ENCODE data around the gene IDH2. TPM values are rescaled to one million over a fixed set of nuclear protein-coding genes. Genes with fewer than 3 reads are reported as not detected.

IDH2 gene
- total and polyA plus RNA-seq, 2 of the 4 experiments (the other 2 are of a cell fraction): 84.9 to 118 TPM

GRCh38 chr15:90149609-90150340, 47.5 kb upstream of the IDH2 start:
- in situ Hi-C loops (cut with MboI; ENCODE audit: low sequenced_read_pairs): no loop called here
- peak overlapping the region; percentile 13; the same call in 1 of the 2 replicates for H3K27ac ChIP-seq (ENCODE audit: insufficient read depth, low read length)
- peak overlapping the region; percentile 64 for H3K4me2 ChIP-seq (ENCODE audit: low read depth, low read length)
- no TSS peak for BruUV-seq (replicated peaks)
- H4K8ac ChIP-seq (ENCODE audit: low read depth in 2 of 2, low read length in 2 of 2): peak overlapping the region in 1 of 2 experiments; percentile 56; a peak in 2 of 4 replicates
- H3K4me3 ChIP-seq (ENCODE audit: insufficient read depth, low read depth, low read length): no peak overlapping the region
- peak overlapping the region; percentile 14 for H2BK20ac ChIP-seq (ENCODE audit: low read depth, low read length)
- no peak overlapping the region for H2BK15ac ChIP-seq (ENCODE audit: low read depth, low read length)
- peak overlapping the region; percentile 14; the same call in 1 of the 2 replicates for H2AK5ac ChIP-seq (ENCODE audit: low read depth, low read length)
- peak overlapping the region; percentile 4 for H2BK5ac ChIP-seq (ENCODE audit: low read depth, low read length, poor library complexity, severe bottlenecking)
- H2AFZ ChIP-seq (replicated peaks; ENCODE audit: low read length, poor library complexity): peak overlapping the region; percentile 76
- no peaks in the 10 kb centered on the region for H3K9me3 ChIP-seq (ENCODE audit: control insufficient read depth, insufficient read depth, low read length)
- H3K14ac ChIP-seq (replicated peaks; ENCODE audit: low read depth, low read length): no peak overlapping the region
- ChIA-PET POLR2A (ENCODE audit: unreplicated experiment) (no interaction called here), CTCF (interaction anchor here (0.6 to 1.6 kb wide), 2 partner anchors 71 to 84 kb away, joined by 3 to 4 read pairs; partner anchors contain the start of genes CIB1 and GDPGP1)
- H3K18ac ChIP-seq (ENCODE audit: low read depth, low read length): 0 out of 2 replicates have a peak overlapping the region, but pooled peaks have one; percentile 18
- H4K20me1 ChIP-seq (ENCODE audit: insufficient read depth, low read length): no peaks in the 10 kb centered on the region
- H3K4me1 ChIP-seq (ENCODE audit: control insufficient read depth, insufficient read depth, low read length): peaks cover 15% of the 10 kb centered on the region
- dilution Hi-C loops (cut with HindIII; ENCODE audit: low sequenced_read_pairs, unreplicated experiment): no loop called here
- peak overlapping the region; percentile 11; the same call in 1 of the 2 replicates for H4K91ac ChIP-seq (ENCODE audit: insufficient read depth, low read depth, low read length)
- H3K36me3 ChIP-seq (ENCODE audit: control insufficient read depth, insufficient read depth, low read length): no peaks in the 10 kb centered on the region
- TF ChIP-seq ELK1 (IDR thresholded peaks at IDR 0.05; ENCODE audit: borderline replicate concordance, low read depth, low read length): no peak
- TF ChIP-seq FOS (IDR thresholded peaks at IDR 0.05; ENCODE audit: low read depth, low read length): no peak
- TF ChIP-seq MXI1 (IDR thresholded peaks at IDR 0.05; ENCODE audit: borderline replicate concordance, low read depth, low read length): no peak
- no peak for TF ChIP-seq CHD1 (IDR thresholded peaks at IDR 0.05; ENCODE audit: low read depth, low read length)
- TF ChIP-seq CEBPB (IDR thresholded peaks at IDR 0.05; ENCODE audit: low read depth, low read length): no peak
- no peak for TF ChIP-seq USF2 (IDR thresholded peaks at IDR 0.05; ENCODE audit: low read depth, low read length)
- TF ChIP-seq MAFK (IDR thresholded peaks at IDR 0.05; ENCODE audit: low read depth, low read length): no peak
- TF ChIP-seq RCOR1 (IDR thresholded peaks at IDR 0.05; ENCODE audit: insufficient replicate concordance, low read length): no peak
- H3K27me3 ChIP-seq (ENCODE audit: control insufficient read depth, insufficient read depth, low read length): no peaks in the 10 kb centered on the region
- H3K79me1 ChIP-seq (ENCODE audit: low read depth in 1 of 2, low read length in 2 of 2): no peaks in the 10 kb centered on the region
- ATAC-seq (ENCODE audit: low read depth) (no peak), DNase-seq (no peak)
- H3K9me1 ChIP-seq (ENCODE audit: insufficient read depth, low read length): peaks cover 11% of the 10 kb centered on the region
- intact Hi-C loops (cut with micrococcal nuclease): loop anchor here (5.0 kb wide), 1 partner anchor 32 kb away; no protein-coding TSS in a partner anchor
- H3K23ac ChIP-seq (ENCODE audit: low read depth, low read length): no peak overlapping the region
- 99% methylated on average over 10 of the region's 14 CpGs; no CpG with 5 or more reads in 1 of the 2 experiments for WGBS, 2 experiments (ENCODE audit: extremely low coverage in 2 of 2, insufficient read length in 1 of 2)
- H2AK9ac ChIP-seq (replicated peaks; ENCODE audit: low read depth, low read length, poor library complexity): peak overlapping the region; percentile 0
- peak overlapping the region; percentile 49 for H3K4ac ChIP-seq (ENCODE audit: low read depth, low read length)
- no peak overlapping the region for H3K9ac ChIP-seq (ENCODE audit: low read depth, low read length)
- no peak overlapping the region for H3K56ac ChIP-seq (ENCODE audit: extremely low read depth, insufficient read depth, low read length)
- peak overlapping the region; percentile 73 for H2BK120ac ChIP-seq (ENCODE audit: low read depth, low read length)
- no peak overlapping the region for H4K5ac ChIP-seq (ENCODE audit: low read depth, low read length)
